Measurements from ENCODE around the gene XPO4. TPM values are rescaled to one million over a fixed set of nuclear protein-coding genes. Genes with fewer than 3 reads are reported as not detected.

The XPO4 gene
- total and polyA plus RNA-seq, 10 of the 15 experiments (the other 5 are each of a cell fraction or from before 2014, with no cell fraction given), result 3.6 to 24.9 (median 18.4) TPM

GRCh38 chr13:20778311-20778710 lies 124.2 kb downstream of the XPO4 start:
- no peak for DNase-seq (ENCODE audit: low read depth, low spot score)
- intact Hi-C loops (cut with micrococcal nuclease; ENCODE audit: unreplicated experiment), result no loop called here
- Histone ChIP-seq H3K4me2 (ENCODE audit: control insufficient read depth, insufficient read depth) (no peak overlapping the region), H3K4me1 (ENCODE audit: control insufficient read depth, insufficient read depth, low read length) (peaks cover 7% of the 10 kb centered on the region), H3K79me2 (ENCODE audit: control insufficient read depth, insufficient read depth, low read length) (peaks cover 3% of the 10 kb centered on the region), H3K36me3 (ENCODE audit: control insufficient read depth in 2 of 2, insufficient read depth in 2 of 2, low read length in 1 of 2) (peaks cover 0 to 4% of the 10 kb centered on the region in 2 experiments; a peak in 1 of 4 replicates), H3K4me3 (no peak overlapping the region), H3K27ac (ENCODE audit: control insufficient read depth, insufficient read depth) (no peak overlapping the region), H3K27me3 (replicated peaks in 1 of 2; ENCODE audit: control insufficient read depth in 2 of 2, insufficient read depth in 2 of 2, low read length in 1 of 2) (no peaks in the 10 kb centered on the region), H3K9ac (ENCODE audit: control insufficient read depth, insufficient read depth, low read length) (no peak overlapping the region), H4K20me1 (ENCODE audit: control insufficient read depth, insufficient read depth) (no peaks in the 10 kb centered on the region), H2AFZ (ENCODE audit: control insufficient read depth, low read depth, low read length) (no peak overlapping the region), H3K9me3 (replicated peaks; ENCODE audit: control insufficient read depth, insufficient read depth, low read length) (no peaks in the 10 kb centered on the region)
- no peak for ATAC-seq
- ChIA-PET SMC1A (ENCODE audit: uncharacterized antibody, unreplicated experiment) (interaction anchor here (1.9 kb wide), 1 partner anchor 9 kb away, joined by 5 read pairs; no protein-coding TSS in a partner anchor), POLR2A (no interaction called here), CTCF (interaction anchor here (2.1 kb wide), 1 partner anchor 285 kb away, joined by 7 read pairs; no protein-coding TSS in a partner anchor), RAD21 (ENCODE audit: unreplicated experiment) (no interaction called here)
- no peak for TF ChIP-seq ATF3 (IDR thresholded peaks at IDR 0.05; ENCODE audit: borderline replicate concordance, extremely low read depth, low read depth, low read length)
- no TSS peak for BruUV-seq (replicated peaks)
- in situ Hi-C loops (cut with MboI), result no loop called here
- no peak for FAIRE-seq
- WGBS (ENCODE audit: insufficient coverage, insufficient replicate concordance, low lambda C conversion rate, missing lambda C conversion rate), result 48% methylated on average over 1 of the region's 1 CpG

GRCh38 chr13:20776751-20777150 lies 125.8 kb downstream of the XPO4 start:
- intact Hi-C loops (cut with micrococcal nuclease; ENCODE audit: unreplicated experiment) (no loop called here), in situ Hi-C loops (cut with MboI) (no loop called here)
- H3K9ac ChIP-seq (ENCODE audit: control insufficient read depth, insufficient read depth, low read length), result no peak overlapping the region
- RAD21 ChIA-PET (ENCODE audit: unreplicated experiment), result no interaction called here
- CTCF ChIA-PET, result interaction anchor here (0.7 kb wide), 1 partner anchor 668 kb away, joined by 3 read pairs; no protein-coding TSS in a partner anchor
- TF ChIP-seq CBX3 (IDR thresholded peaks at IDR 0.05; ENCODE audit: borderline replicate concordance, low read depth), result no peak
- no peak for TF ChIP-seq NRF1 (conservative IDR thresholded peaks at IDR 0.05; ENCODE audit: low read depth, low read length)
- no peak for TF ChIP-seq FOS (IDR thresholded peaks at IDR 0.05; ENCODE audit: borderline replicate concordance, extremely low read depth, insufficient read length)
- TF ChIP-seq STAT3 (IDR thresholded peaks at IDR 0.05; ENCODE audit: low read depth, low read length), result no peak
- TF ChIP-seq ZBED1 (IDR thresholded peaks at IDR 0.05; ENCODE audit: borderline replicate concordance), result no peak
- no peak for TF ChIP-seq GABPA (IDR thresholded peaks at IDR 0.05; ENCODE audit: low read depth)
- no peak for TF ChIP-seq NFYB (IDR thresholded peaks at IDR 0.05; ENCODE audit: insufficient read depth, low read depth, low read length)
- no peak for TF ChIP-seq KLF5 (IDR thresholded peaks at IDR 0.05; ENCODE audit: partially characterized antibody)
- TF ChIP-seq STAT1 (conservative IDR thresholded peaks at IDR 0.05), result no peak
- no peak for TF ChIP-seq SUPT20H (IDR thresholded peaks at IDR 0.05; ENCODE audit: borderline replicate concordance, control insufficient read depth, low read depth, low read length)
- no peak for TF ChIP-seq BCL11A (IDR thresholded peaks at IDR 0.05; ENCODE audit: low read depth, low read length)
- no peak for TF ChIP-seq CBFB (IDR thresholded peaks at IDR 0.05; ENCODE audit: low read depth)
- TF ChIP-seq MXI1 (IDR thresholded peaks at IDR 0.05; ENCODE audit: low read depth, low read length), result no peak
- SMC1A ChIA-PET (ENCODE audit: uncharacterized antibody, unreplicated experiment), result interaction anchor here (0.6 kb wide), 1 partner anchor 286 kb away, joined by 3 read pairs; no protein-coding TSS in a partner anchor
- H3K36me3 ChIP-seq (ENCODE audit: control insufficient read depth in 2 of 2, insufficient read depth in 2 of 2, low read length in 1 of 2), result peaks cover 0 to 4% of the 10 kb centered on the region in 2 experiments; a peak in 1 of 4 replicates
- FAIRE-seq, result no peak
- H3K9me3 ChIP-seq (replicated peaks; ENCODE audit: control insufficient read depth, insufficient read depth, low read length), result no peaks in the 10 kb centered on the region
- no TSS peak for BruUV-seq (replicated peaks)
- H4K20me1 ChIP-seq (ENCODE audit: control insufficient read depth, insufficient read depth), result no peaks in the 10 kb centered on the region
- no peak for DNase-seq (ENCODE audit: low read depth, low spot score)
- H2AFZ ChIP-seq (ENCODE audit: control insufficient read depth, low read depth, low read length), result no peak overlapping the region
- peaks cover 16% of the 10 kb centered on the region for H3K79me2 ChIP-seq (ENCODE audit: control insufficient read depth, insufficient read depth, low read length)
- no peak overlapping the region for H3K4me3 ChIP-seq
- no peak overlapping the region for H3K4me2 ChIP-seq (ENCODE audit: control insufficient read depth, insufficient read depth)
- POLR2A ChIA-PET, result interaction anchor here (0.6 to 1.0 kb wide), 3 partner anchors 9 to 176 kb away, joined by 3 to 9 read pairs (median 5); no protein-coding TSS in a partner anchor
- 100% methylated on average over 1 of the region's 1 CpG for WGBS (ENCODE audit: insufficient coverage, insufficient replicate concordance, low lambda C conversion rate, missing lambda C conversion rate)
- H3K4me1 ChIP-seq (ENCODE audit: control insufficient read depth, insufficient read depth, low read length), result peaks cover 4% of the 10 kb centered on the region; the same call in 1 of the 2 replicates
- H3K27ac ChIP-seq (ENCODE audit: control insufficient read depth, insufficient read depth), result no peak overlapping the region
- no peaks in the 10 kb centered on the region for H3K27me3 ChIP-seq (replicated peaks in 1 of 2; ENCODE audit: control insufficient read depth in 2 of 2, insufficient read depth in 2 of 2, low read length in 1 of 2)
- no peak for ATAC-seq

Data from GM12878 (cell line).